H9 (cell line): ENCODE data around the gene TMEM266. TPM values are rescaled to one million over a fixed set of nuclear protein-coding genes. Genes with fewer than 3 reads are reported as not detected.

Experiments
- DNase-seq: peaks from one replicate; pipeline ENCODE4 v3.0.0-alpha.2; 2017
- H2AFZ ChIP-seq: one replicate; pipeline ENCODE4 v1.6.1; 2013; ENCODE audit warnings: mild to moderate bottlenecking, low read length, control low read depth, moderate library complexity
- H2AK5ac ChIP-seq: 2 replicates; pipeline ENCODE4 v1.6.1; 2013; ENCODE audit warnings: low read length, control low read depth, mixed read lengths; ENCODE audit not compliant: insufficient read length
- H2BK120ac ChIP-seq: one replicate; pipeline ENCODE4 v1.6.1; 2013; ENCODE audit warnings: low read depth, mild to moderate bottlenecking, low read length, control low read depth, inconsistent platforms; ENCODE audit not compliant: poor library complexity, severe bottlenecking
- H2BK12ac ChIP-seq: 2 replicates; pipeline ENCODE4 v1.6.1; 2013; ENCODE audit warnings: low read length, control low read depth, mixed read lengths, low read depth; ENCODE audit not compliant: insufficient read length
- H2BK15ac ChIP-seq: 2 replicates; pipeline ENCODE4 v1.6.1; 2013; ENCODE audit warnings: low read depth, low read length, control low read depth
- H2BK20ac ChIP-seq: one replicate; pipeline ENCODE4 v1.6.1; 2013; ENCODE audit warnings: low read depth, mild to moderate bottlenecking, low read length, control low read depth, inconsistent platforms; ENCODE audit not compliant: poor library complexity, severe bottlenecking
- H2BK5ac ChIP-seq: 2 replicates; pipeline ENCODE4 v1.6.1; 2013; ENCODE audit warnings: low read length, control low read depth, mixed read lengths; ENCODE audit not compliant: insufficient read length
- H3K14ac ChIP-seq: 2 replicates; pipeline ENCODE4 v1.6.1; 2013; ENCODE audit warnings: low read length, control low read depth; ENCODE audit not compliant: insufficient read depth
- H3K18ac ChIP-seq: 2 replicates; pipeline ENCODE4 v1.6.1; 2013; ENCODE audit warnings: low read depth, mild to moderate bottlenecking, mixed read lengths, low read length, control low read depth; ENCODE audit not compliant: insufficient read length
- H3K23ac ChIP-seq: 2 replicates; pipeline ENCODE4 v1.6.1; 2013; ENCODE audit warnings: low read length, control low read depth, mixed read lengths, low read depth; ENCODE audit not compliant: insufficient read length
- H3K23me2 ChIP-seq: 2 replicates; pipeline ENCODE4 v1.6.1; 2013; ENCODE audit warnings: low read depth, mild to moderate bottlenecking, mixed read lengths, low read length, control low read depth; ENCODE audit not compliant: insufficient read length, poor library complexity, severe bottlenecking
- H3K27ac ChIP-seq: 2 replicates; pipeline ENCODE4 v1.5.1; 2013; ENCODE audit warnings: low read length, control low read depth, mixed read lengths, low read depth; ENCODE audit not compliant: insufficient read length
- H3K27me3 ChIP-seq: 2 replicates; pipeline ENCODE4 v1.6.1; 2013; ENCODE audit warnings: low read length, control low read depth, inconsistent platforms; ENCODE audit not compliant: insufficient read depth
- H3K4ac ChIP-seq: 2 replicates; pipeline ENCODE4 v1.6.1; 2013; ENCODE audit warnings: low read depth, mild to moderate bottlenecking, control low read depth, inconsistent platforms, low read length, moderate library complexity
- H3K4me1 ChIP-seq: 2 replicates; pipeline ENCODE4 v1.6.1; 2013; ENCODE audit warnings: low read length, control low read depth, inconsistent platforms; ENCODE audit not compliant: insufficient read depth
- H3K4me2 ChIP-seq: 2 replicates; pipeline ENCODE4 v1.6.1; 2013; ENCODE audit warnings: low read length, control low read depth, mixed read lengths; ENCODE audit not compliant: insufficient read length, insufficient read depth
- H3K56ac ChIP-seq: 2 replicates; pipeline ENCODE4 v1.6.1; 2013; ENCODE audit warnings: low read depth, mild to moderate bottlenecking, mixed read lengths, low read length, control low read depth; ENCODE audit not compliant: insufficient read length
- H3K79me1 ChIP-seq: 2 replicates; pipeline ENCODE4 v1.6.1; 2013; ENCODE audit warnings: low read depth, mild to moderate bottlenecking, moderate library complexity, low read length, control low read depth, inconsistent platforms; ENCODE audit not compliant: insufficient read depth, poor library complexity, severe bottlenecking
- H3K79me2 ChIP-seq: 2 replicates; pipeline ENCODE4 v1.6.1; 2013; ENCODE audit warnings: low read length, control low read depth, inconsistent platforms; ENCODE audit not compliant: insufficient read depth
- H3K9ac ChIP-seq: 2 replicates; pipeline ENCODE4 v1.6.1; 2013; ENCODE audit warnings: low read length, control low read depth, mixed read lengths; ENCODE audit not compliant: insufficient read length; ENCODE audit errors: extremely low read depth
- H3K9me3 ChIP-seq: one replicate; pipeline ENCODE4 v1.6.1; 2013; ENCODE audit warnings: low read depth, low read length, inconsistent platforms; ENCODE audit not compliant: control insufficient read depth
- H3T11ph ChIP-seq: one replicate; pipeline ENCODE4 v1.6.1; 2013; ENCODE audit warnings: mild to moderate bottlenecking, low read length, control low read depth, inconsistent platforms
- H4K20me1 ChIP-seq: one replicate; pipeline ENCODE4 v1.6.1; 2013; ENCODE audit not compliant: control insufficient read depth, insufficient read length, insufficient read depth
- H4K5ac ChIP-seq: 2 replicates; pipeline ENCODE4 v1.6.1; 2013; ENCODE audit warnings: low read depth, mild to moderate bottlenecking, mixed read lengths, low read length, control low read depth; ENCODE audit not compliant: insufficient read length
- H4K8ac ChIP-seq: replicated peaks from 2 replicates; pipeline ENCODE4 v1.6.1; 2013; ENCODE audit warnings: low read length, control low read depth, mixed read lengths, low read depth; ENCODE audit not compliant: insufficient read length
- H4K91ac ChIP-seq: 2 replicates; pipeline ENCODE4 v1.6.1; 2013; ENCODE audit warnings: low read depth, mild to moderate bottlenecking, moderate library complexity, mixed read lengths, low read length, control low read depth; ENCODE audit not compliant: insufficient read length
- H3K27ac Mint-ChIP-seq, 3 experiments: 2 replicates in 2 of 3; 3 replicates in 1 of 3; pipeline ENCODE4 v1.8.0; 2020 to 2021; ENCODE audit warnings: mixed read lengths in 3 of 3, mild to moderate bottlenecking in 1 of 3, moderate library complexity in 1 of 3
- H3K27me3 Mint-ChIP-seq: 2 replicates; pipeline ENCODE4 v1.8.0; 2021; ENCODE audit warnings: low read depth, mild to moderate bottlenecking, moderate library complexity, mixed read lengths
- H3K36me3 Mint-ChIP-seq, 3 experiments: 2 replicates in 2 of 3; 3 replicates in 1 of 3; pipeline ENCODE4 v1.8.0; 2020 to 2021; ENCODE audit warnings: low read depth in 3 of 3, mixed read lengths in 3 of 3; ENCODE audit not compliant: insufficient read depth in 1 of 3
- H3K4me1 Mint-ChIP-seq, 2 experiments: 2 replicates each; pipeline ENCODE4 v1.8.0; 2020; ENCODE audit warnings: mixed read lengths in 2 of 2
- H3K4me3 Mint-ChIP-seq, 2 experiments: 2 replicates in 1 of 2; 3 replicates in 1 of 2; pipeline ENCODE4 v1.8.0; 2020 to 2021; ENCODE audit warnings: mild to moderate bottlenecking in 2 of 2, mixed read lengths in 2 of 2, moderate library complexity in 1 of 2
- H3K9me3 Mint-ChIP-seq, 2 experiments: 2 replicates in 1 of 2; 3 replicates in 1 of 2; pipeline ENCODE4 v1.8.0; 2020; ENCODE audit warnings: mild to moderate bottlenecking in 2 of 2, mixed read lengths in 2 of 2, moderate library complexity in 1 of 2
- CTCF ChIP-seq: fragments of 200-600 bp; sonication (generic); conservative IDR thresholded peaks from 3 replicates; pipeline ENCODE4 v1.8.0; 2021; ENCODE audit warnings: antibody characterized with exemption, mild to moderate bottlenecking
- WGBS: extraction: QIAGEN DNeasy Blood & Tissue Kit; methylation state at CpG from one replicate; pipeline ENCODE4 v1.1.7; 2013; ENCODE audit warnings: missing lambda C conversion rate, low lambda C conversion rate, mixed read lengths; ENCODE audit not compliant: insufficient read length; ENCODE audit errors: extremely low coverage; 5-methylcytosine and 5-hydroxymethylcytosine counted together
- total RNA-seq: library from RNA; stranded (reverse); gene quantifications from 2 replicates; pipeline ENCODE4 v1.2.1, GENCODE V29; 2021

TMEM266 gene
- total RNA-seq, 1 experiment from 2014 or later: 0.81 TPM

- H4K91ac ChIP-seq: no peak overlapping the region
- Mint-ChIP-seq H3K4me3 (no peak overlapping the region), H3K9me3 (no peaks in the 10 kb centered on the region), H3K36me3 (no peaks in the 10 kb centered on the region; a peak in 1 of 7 replicates), H3K27ac (no peak overlapping the region), H3K27me3 (peaks cover 6% of the 10 kb centered on the region), H3K4me1 (peaks cover 18 to 20% of the 10 kb centered on the region in 2 experiments)
- H2BK5ac ChIP-seq: no peak overlapping the region
- peaks cover 4% of the 10 kb centered on the region; the same call in 1 of the 2 replicates for H3K4me1 ChIP-seq
- no peak overlapping the region for H3K23ac ChIP-seq
- H3K79me2 ChIP-seq: no peaks in the 10 kb centered on the region
- WGBS: no CpG with 5 or more reads among the region's 9 CpGs
- no peak overlapping the region for H2BK120ac ChIP-seq
- H4K5ac ChIP-seq: no peak overlapping the region
- no peak overlapping the region for H3T11ph ChIP-seq
- H2BK20ac ChIP-seq: no peak overlapping the region
- H4K20me1 ChIP-seq: no peaks in the 10 kb centered on the region
- H3K23me2 ChIP-seq: no peaks in the 10 kb centered on the region
- DNase-seq: no peak
- H3K4ac ChIP-seq: no peak overlapping the region
- no peak overlapping the region for H2AFZ ChIP-seq
- no peak overlapping the region for H3K4me2 ChIP-seq
- H2BK12ac ChIP-seq: no peak overlapping the region
- H3K9me3 ChIP-seq: no peaks in the 10 kb centered on the region
- TF ChIP-seq CTCF: no peak
- H4K8ac ChIP-seq: no peak overlapping the region
- no peak overlapping the region for H3K18ac ChIP-seq
- H3K79me1 ChIP-seq: no peaks in the 10 kb centered on the region
- no peak overlapping the region for H3K27ac ChIP-seq
- no peak overlapping the region for H3K14ac ChIP-seq
- H2AK5ac ChIP-seq: no peak overlapping the region
- no peaks in the 10 kb centered on the region; the same call in 1 of the 2 replicates for H3K27me3 ChIP-seq
- H3K56ac ChIP-seq: no peak overlapping the region
- H2BK15ac ChIP-seq: no peak overlapping the region
- no peak overlapping the region for H3K9ac ChIP-seq
Measured at GRCh38 chr15:76117181-76117580, 57.4 kb downstream of the TMEM266 start.
